ENCODE data around the gene DHDDS.

DNA sequence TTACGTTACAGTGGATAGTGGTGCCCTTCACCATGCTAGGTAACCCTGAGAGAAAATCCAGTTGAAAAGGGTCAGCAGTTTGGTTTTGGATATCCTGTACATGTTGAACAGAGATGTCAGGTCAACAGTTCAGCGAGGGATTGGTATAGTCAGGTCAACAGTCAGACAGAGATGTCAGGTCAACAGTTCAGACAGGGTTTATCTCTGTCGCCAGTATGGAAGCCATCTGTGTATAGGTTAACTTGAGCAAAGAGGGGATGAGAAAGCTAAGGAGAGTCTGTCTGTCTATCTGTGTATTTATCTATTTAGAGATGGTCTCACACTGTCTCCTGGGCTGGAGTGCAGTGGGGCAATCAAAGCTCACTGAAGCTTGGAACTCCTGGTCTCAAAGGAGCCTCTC is 17.7 kb downstream of the DHDDS start:
- TF ChIP-seq, protein P1, sequence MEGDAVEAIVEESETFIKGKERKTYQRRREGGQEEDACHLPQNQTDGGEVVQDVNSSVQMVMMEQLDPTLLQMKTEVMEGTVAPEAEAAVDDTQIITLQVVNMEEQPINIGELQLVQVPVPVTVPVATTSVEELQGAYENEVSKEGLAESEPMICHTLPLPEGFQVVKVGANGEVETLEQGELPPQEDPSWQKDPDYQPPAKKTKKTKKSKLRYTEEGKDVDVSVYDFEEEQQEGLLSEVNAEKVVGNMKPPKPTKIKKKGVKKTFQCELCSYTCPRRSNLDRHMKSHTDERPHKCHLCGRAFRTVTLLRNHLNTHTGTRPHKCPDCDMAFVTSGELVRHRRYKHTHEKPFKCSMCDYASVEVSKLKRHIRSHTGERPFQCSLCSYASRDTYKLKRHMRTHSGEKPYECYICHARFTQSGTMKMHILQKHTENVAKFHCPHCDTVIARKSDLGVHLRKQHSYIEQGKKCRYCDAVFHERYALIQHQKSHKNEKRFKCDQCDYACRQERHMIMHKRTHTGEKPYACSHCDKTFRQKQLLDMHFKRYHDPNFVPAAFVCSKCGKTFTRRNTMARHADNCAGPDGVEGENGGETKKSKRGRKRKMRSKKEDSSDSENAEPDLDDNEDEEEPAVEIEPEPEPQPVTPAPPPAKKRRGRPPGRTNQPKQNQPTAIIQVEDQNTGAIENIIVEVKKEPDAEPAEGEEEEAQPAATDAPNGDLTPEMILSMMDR (IDR thresholded peaks at IDR 0.05): no peak
- TF ChIP-seq POLR2A (IDR thresholded peaks at IDR 0.05): no peak
- no peak for TF ChIP-seq EP300 (IDR thresholded peaks at IDR 0.05)

Data from tibial nerve (tissue), 4 donors.